GM18909 (cell line): ENCODE measurements around the gene C10orf143.
A peak's percentile ranks its signal among the peaks of the same experiment; 100 is the strongest.
"Not testable (repeated sequence)": the region's sequence is repeated elsewhere in the genome, so short reads cannot be mapped to it uniquely, and the experiment has no call there.

Source experiments
- ATAC-seq: cut with Tn5 transposase; IDR thresholded peaks from one replicate; pipeline ENCODE4 v1.9.1; 2021; ENCODE audit warnings: mild to moderate bottlenecking; ENCODE audit not compliant: unreplicated experiment, poor library complexity

The C10orf143 gene

GRCh38 chr10:130112821-130113220 is 2.2 kb upstream of the C10orf143 start:
- no peak for ATAC-seq

GRCh38 chr10:130111852-130112180 is 1.2 kb upstream of the C10orf143 start:
- no peak for ATAC-seq

- peak; percentile 89 for ATAC-seq
These were observed 652 bp upstream of the C10orf143 start for GRCh38 chr10:130111113-130111851.

- ATAC-seq, result no peak
These were observed 809 bp downstream of the C10orf143 start for GRCh38 chr10:130109796-130110245.

- no peak for ATAC-seq
These were observed 1.6 kb downstream of the C10orf143 start for GRCh38 chr10:130108934-130109604.

- not testable (repeated sequence) for ATAC-seq
These were observed 2.5 kb downstream of the C10orf143 start for GRCh38 chr10:130108146-130108545.

- ATAC-seq, result no peak
These were observed 4.9 kb downstream of the C10orf143 start for GRCh38 chr10:130105724-130106123.

- ATAC-seq, result no peak
These were observed 11.3 kb downstream of the C10orf143 start for GRCh38 chr10:130099344-130099743.

- ATAC-seq, result not testable (repeated sequence)
These were observed 20.1 kb downstream of the C10orf143 start for GRCh38 chr10:130090565-130090964.

- no peak for ATAC-seq
These were observed 30.2 kb downstream of the C10orf143 start for GRCh38 chr10:130080461-130080814.

- ATAC-seq, result no peak
These were observed 30.8 kb downstream of the C10orf143 start for GRCh38 chr10:130079614-130080460.

- no peak for ATAC-seq
These were observed 32.5 kb downstream of the C10orf143 start for GRCh38 chr10:130078120-130078519.

- ATAC-seq, result no peak
These were observed 33.9 kb downstream of the C10orf143 start for GRCh38 chr10:130076681-130077080.

- no peak for ATAC-seq
These were observed 36.0 kb downstream of the C10orf143 start for GRCh38 chr10:130074639-130075038.

GRCh38 chr10:130073912-130074311 is 36.7 kb downstream of the C10orf143 start:
- ATAC-seq, result no peak

- ATAC-seq, result no peak
These were observed 38.4 kb downstream of the C10orf143 start for GRCh38 chr10:130072247-130072646.

GRCh38 chr10:130067893-130068292 is 42.7 kb downstream of the C10orf143 start:
- no peak for ATAC-seq

GRCh38 chr10:130066743-130067142 is 43.9 kb downstream of the C10orf143 start:
- ATAC-seq, result no peak

GRCh38 chr10:130065251-130065650 is 45.4 kb downstream of the C10orf143 start:
- no peak for ATAC-seq

GRCh38 chr10:130064783-130065182 is 45.8 kb downstream of the C10orf143 start:
- ATAC-seq, result no peak

GRCh38 chr10:130062976-130063375 is 47.7 kb downstream of the C10orf143 start:
- ATAC-seq, result no peak
